HCT116 (cell line): ENCODE results near the gene INAVA. TPM values are rescaled to one million over a fixed set of nuclear protein-coding genes. Genes with fewer than 3 reads are reported as not detected.

Experiments used
- ATAC-seq: fragments of 200-7000 bp; cut with Tn5 transposase; 2 replicates; pipeline ENCODE4 v1.9.1; 2020; ENCODE audit warnings: mild to moderate bottlenecking, moderate library complexity
- BruUV-seq: library from RNA; stranded (reverse); fragments of 400-500 nt; replicated peaks from 2 replicates; lab custom pipeline; 2021; lab: Mats Ljungman, UMichigan
- CTCF ChIA-PET: fragments of 300-600 bp; sonication (Branson Sonifier 250); formaldehyde crosslinking; loops from one replicate; lab custom pipeline; 2021; ENCODE audit warnings: antibody characterized with exemption; lab: Charles Lee
- POLR2A ChIA-PET: fragments of 300-600, 350-600 bp; sonication (Branson Sonifier 250); formaldehyde crosslinking; loops from one replicate; lab custom pipeline; 2021; ENCODE audit warnings: antibody characterized with exemption; lab: Charles Lee
- RAD21 ChIA-PET, 2 experiments: fragments of 300-600 bp; sonication (Branson Sonifier 250); formaldehyde crosslinking; loops; one replicate each; lab custom pipeline; 2023; ENCODE audit warnings: low total read pairs in 2 of 2; ENCODE audit not compliant: uncharacterized antibody in 2 of 2, unreplicated experiment in 2 of 2, low non-redundant PET in 1 of 2; lab: Charles Lee
- DNase-seq: peaks from one replicate; pipeline ENCODE4 v3.0.0-alpha.2; 2010; ENCODE audit warnings: low read depth, low spot score
- H2AFZ ChIP-seq: fragments of 200-600 bp; shearing (Covaris generic), sonication (generic); 2 replicates; pipeline ENCODE4 v1.6.1; 2017; ENCODE audit warnings: low read depth, mixed run types, mixed read lengths, antibody characterized with exemption, low read length; ENCODE audit not compliant: poor library complexity, severe bottlenecking
- H3K27ac ChIP-seq: 2 replicates; pipeline ENCODE4 v1.5.1; 2012; ENCODE audit warnings: low read depth, low read length
- H3K27me3 ChIP-seq: fragments of 200-600 bp; sonication (generic); 2 replicates; pipeline ENCODE4 v1.6.1; 2016; ENCODE audit warnings: mixed run types, low read length, mixed read lengths; ENCODE audit not compliant: insufficient read depth
- H3K36me3 ChIP-seq, 2 experiments: fragments of 200-500 bp in 1 of 2; fragments of 200-600 bp in 1 of 2; sonication (Bioruptor generic) in 1 of 2; sonication (generic) in 1 of 2; 2 replicates each; pipeline versions ENCODE4 v1.5.1 to v1.6.1; 2014 to 2016; ENCODE audit warnings: low read length in 2 of 2, inconsistent platforms in 1 of 2, mixed read lengths in 1 of 2, mixed run types in 1 of 2; ENCODE audit not compliant: insufficient read depth in 2 of 2, control insufficient read depth in 1 of 2
- H3K4me1 ChIP-seq, 2 experiments: fragments of 200-600 bp in 1 of 2; sonication (generic) in 1 of 2; 2 replicates each; pipeline versions ENCODE4 v1.5.1 to v1.6.1; 2012 to 2017; ENCODE audit warnings: low read length in 2 of 2, inconsistent platforms in 1 of 2, mild to moderate bottlenecking in 1 of 2, mixed read lengths in 1 of 2, mixed run types in 1 of 2, moderate library complexity in 1 of 2; ENCODE audit not compliant: insufficient read depth in 2 of 2, control insufficient read depth in 1 of 2
- H3K4me2 ChIP-seq: fragments of 200-600 bp; sonication (generic); 2 replicates; pipeline ENCODE4 v1.6.1; 2017; ENCODE audit warnings: mixed run types, low read length, mixed read lengths
- H3K4me3 ChIP-seq, 2 experiments: fragments of 200-600 bp in 1 of 2; sonication (generic) in 1 of 2; replicated peaks in 1 of 2; 2 replicates each; pipeline ENCODE4 v1.5.1; 2011 to 2016; ENCODE audit warnings: low read length in 2 of 2, control low read depth in 1 of 2, low read depth in 1 of 2, mild to moderate bottlenecking in 1 of 2, mixed read lengths in 1 of 2, mixed run types in 1 of 2
- H3K79me2 ChIP-seq: fragments of 200-600 bp; sonication (generic); 2 replicates; pipeline ENCODE4 v1.6.1; 2017; ENCODE audit warnings: mild to moderate bottlenecking, mixed run types, low read length, moderate library complexity, mixed read lengths; ENCODE audit not compliant: insufficient read depth
- H3K9ac ChIP-seq: fragments of 200-600 bp; sonication (generic); 2 replicates; pipeline ENCODE4 v1.6.1; 2016; ENCODE audit warnings: low read length, mixed read lengths
- H3K9me2 ChIP-seq: fragments of 200-600 bp; sonication (generic), shearing (Covaris generic); 2 replicates; pipeline ENCODE4 v1.6.1; 2017; ENCODE audit warnings: mixed run types, mild to moderate bottlenecking, moderate library complexity; ENCODE audit not compliant: insufficient read depth
- H3K9me3 ChIP-seq, 2 experiments: fragments of 200-500 bp in 1 of 2; fragments of 200-600 bp in 1 of 2; sonication (Bioruptor generic) in 1 of 2; sonication (generic) in 1 of 2; 2 replicates each; pipeline ENCODE4 v1.6.1; 2014 to 2017; ENCODE audit warnings: low read length in 2 of 2, mixed read lengths in 2 of 2, inconsistent platforms in 1 of 2, low read depth in 1 of 2, mild to moderate bottlenecking in 1 of 2, mixed run types in 1 of 2, moderate library complexity in 1 of 2; ENCODE audit not compliant: control insufficient read depth in 1 of 2, insufficient read depth in 1 of 2
- H4K20me1 ChIP-seq: fragments of 200-600 bp; sonication (generic), shearing (Covaris generic); 2 replicates; pipeline ENCODE4 v1.6.1; 2017; ENCODE audit warnings: mixed run types, mild to moderate bottlenecking, moderate library complexity; ENCODE audit not compliant: insufficient read depth
- CBX3 ChIP-seq: IDR thresholded peaks from 2 replicates; pipeline ENCODE4 v1.6.1; 2012; ENCODE audit warnings: low read depth
- CEBPB ChIP-seq: IDR thresholded peaks from 2 replicates; pipeline ENCODE4 v1.6.1; 2012; ENCODE audit warnings: low read depth
- CTCF ChIP-seq, 3 experiments: fragments of 200-600 bp in 1 of 3; sonication (generic) in 1 of 3; IDR thresholded peaks in 2 of 3; conservative IDR thresholded peaks in 1 of 3; 2 replicates each; pipeline ENCODE4 v1.5.1; 2012 to 2017; ENCODE audit warnings: low read depth in 2 of 3, low read length in 2 of 3, antibody characterized with exemption in 1 of 3, borderline replicate concordance in 1 of 3, control low read depth in 1 of 3, mild to moderate bottlenecking in 1 of 3, mixed read lengths in 1 of 3, mixed run types in 1 of 3, moderate library complexity in 1 of 3; ENCODE audit not compliant: insufficient read depth in 1 of 3
- EZH2 ChIP-seq: fragments of 200-600 bp; sonication (generic); IDR thresholded peaks from 2 replicates; pipeline ENCODE4 v1.6.1; 2017; ENCODE audit warnings: antibody characterized with exemption, mixed run types
- EZH2phosphoT487 ChIP-seq: fragments of 200-600 bp; IDR thresholded peaks from 2 replicates; pipeline ENCODE4 v1.6.1; 2018; ENCODE audit warnings: antibody characterized with exemption, borderline replicate concordance
- SP1 ChIP-seq: IDR thresholded peaks from 2 replicates; pipeline ENCODE4 v1.6.1; 2012; ENCODE audit warnings: low read depth
- SRF ChIP-seq: IDR thresholded peaks from 2 replicates; pipeline ENCODE4 v1.6.1; 2012; ENCODE audit warnings: low read depth
- TCF7L2 ChIP-seq: IDR thresholded peaks from 2 replicates; pipeline ENCODE4 v1.7.0; 2011; ENCODE audit warnings: borderline replicate concordance, inconsistent platforms; ENCODE audit not compliant: insufficient read depth, insufficient read length; ENCODE audit errors: extremely low read depth
- YY1 ChIP-seq: IDR thresholded peaks from 2 replicates; pipeline ENCODE4 v1.6.1; 2011; ENCODE audit warnings: low read length, low read depth, moderate library complexity, mild to moderate bottlenecking; ENCODE audit not compliant: insufficient replicate concordance; ENCODE audit errors: extremely low read depth
- intact Hi-C: fragments of 100-400 bp; cut with micrococcal nuclease; formaldehyde crosslinking; loops from 2 replicates; pipeline ENCODE4 v1.10.0; 2022
- total RNA-seq: library from RNA; stranded (reverse); gene quantifications from one replicate; pipeline ENCODE4 v1.2.1, GENCODE V29; 2021; ENCODE audit not compliant: unreplicated experiment
- TF ChIP-seq, protein P1 (sequence below): IDR thresholded peaks from 2 replicates; pipeline ENCODE4 v1.6.1; 2012
- TF ChIP-seq, protein P2 (sequence below): IDR thresholded peaks from 2 replicates; pipeline ENCODE4 v1.6.1; 2012; ENCODE audit warnings: low read depth
- TF ChIP-seq, protein P3 (sequence below): IDR thresholded peaks from 2 replicates; pipeline ENCODE4 v1.6.1; 2012

The INAVA gene
- total RNA-seq, 1 experiment from 2014 or later, result 18.8 TPM

- H3K9me3 ChIP-seq, result no peaks in the 10 kb centered on the region
- H2AFZ ChIP-seq, result no peak overlapping the region
- H3K36me3 ChIP-seq, result no peaks in the 10 kb centered on the region
- no peaks in the 10 kb centered on the region for H3K9me2 ChIP-seq
- ChIA-PET RAD21 (no interaction called here), POLR2A (no interaction called here), CTCF (no interaction called here)
- H4K20me1 ChIP-seq, result no peaks in the 10 kb centered on the region
- peaks cover 12 to 28% of the 10 kb centered on the region in 2 experiments; a peak in 3 of 4 replicates for H3K4me1 ChIP-seq
- TF ChIP-seq TCF7L2 (no peak), CTCF (IDR thresholded peaks at IDR 0.05 in 2 of 3, conservative IDR thresholded peaks at IDR 0.05 in 1 of 3; ENCODE audit: borderline replicate concordance in 1 of 3, insufficient read depth in 1 of 3, low read depth in 2 of 3, low read length in 2 of 3) (no peak), SRF (no peak), EZH2 (no peak), SP1 (no peak), CEBPB (no peak), EZH2phosphoT487 (no peak), YY1 (no peak), CBX3 (no peak)
- TF ChIP-seq, protein P1, sequence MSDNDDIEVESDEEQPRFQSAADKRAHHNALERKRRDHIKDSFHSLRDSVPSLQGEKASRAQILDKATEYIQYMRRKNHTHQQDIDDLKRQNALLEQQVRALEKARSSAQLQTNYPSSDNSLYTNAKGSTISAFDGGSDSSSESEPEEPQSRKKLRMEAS, result no peak
- TF ChIP-seq, protein P2, sequence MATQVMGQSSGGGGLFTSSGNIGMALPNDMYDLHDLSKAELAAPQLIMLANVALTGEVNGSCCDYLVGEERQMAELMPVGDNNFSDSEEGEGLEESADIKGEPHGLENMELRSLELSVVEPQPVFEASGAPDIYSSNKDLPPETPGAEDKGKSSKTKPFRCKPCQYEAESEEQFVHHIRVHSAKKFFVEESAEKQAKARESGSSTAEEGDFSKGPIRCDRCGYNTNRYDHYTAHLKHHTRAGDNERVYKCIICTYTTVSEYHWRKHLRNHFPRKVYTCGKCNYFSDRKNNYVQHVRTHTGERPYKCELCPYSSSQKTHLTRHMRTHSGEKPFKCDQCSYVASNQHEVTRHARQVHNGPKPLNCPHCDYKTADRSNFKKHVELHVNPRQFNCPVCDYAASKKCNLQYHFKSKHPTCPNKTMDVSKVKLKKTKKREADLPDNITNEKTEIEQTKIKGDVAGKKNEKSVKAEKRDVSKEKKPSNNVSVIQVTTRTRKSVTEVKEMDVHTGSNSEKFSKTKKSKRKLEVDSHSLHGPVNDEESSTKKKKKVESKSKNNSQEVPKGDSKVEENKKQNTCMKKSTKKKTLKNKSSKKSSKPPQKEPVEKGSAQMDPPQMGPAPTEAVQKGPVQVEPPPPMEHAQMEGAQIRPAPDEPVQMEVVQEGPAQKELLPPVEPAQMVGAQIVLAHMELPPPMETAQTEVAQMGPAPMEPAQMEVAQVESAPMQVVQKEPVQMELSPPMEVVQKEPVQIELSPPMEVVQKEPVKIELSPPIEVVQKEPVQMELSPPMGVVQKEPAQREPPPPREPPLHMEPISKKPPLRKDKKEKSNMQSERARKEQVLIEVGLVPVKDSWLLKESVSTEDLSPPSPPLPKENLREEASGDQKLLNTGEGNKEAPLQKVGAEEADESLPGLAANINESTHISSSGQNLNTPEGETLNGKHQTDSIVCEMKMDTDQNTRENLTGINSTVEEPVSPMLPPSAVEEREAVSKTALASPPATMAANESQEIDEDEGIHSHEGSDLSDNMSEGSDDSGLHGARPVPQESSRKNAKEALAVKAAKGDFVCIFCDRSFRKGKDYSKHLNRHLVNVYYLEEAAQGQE, result no peak
- TF ChIP-seq, protein P3, sequence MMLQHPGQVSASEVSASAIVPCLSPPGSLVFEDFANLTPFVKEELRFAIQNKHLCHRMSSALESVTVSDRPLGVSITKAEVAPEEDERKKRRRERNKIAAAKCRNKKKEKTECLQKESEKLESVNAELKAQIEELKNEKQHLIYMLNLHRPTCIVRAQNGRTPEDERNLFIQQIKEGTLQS, result no peak
- no TSS peak for BruUV-seq
- no peak overlapping the region for H3K4me2 ChIP-seq
- H3K4me3 ChIP-seq, result no peak overlapping the region
- DNase-seq, result no peak
- H3K27ac ChIP-seq, result no peak overlapping the region
- ATAC-seq, result no peak
- no peaks in the 10 kb centered on the region for H3K27me3 ChIP-seq
- no peaks in the 10 kb centered on the region for H3K79me2 ChIP-seq
- intact Hi-C loops, result no loop called here
- H3K9ac ChIP-seq, result no peak overlapping the region
These were observed 6.8 kb upstream of the INAVA start for GRCh38 chr1:200887772-200888348.
